Omental fat pad (tissue), 4 donors: ENCODE measurements around the gene FES. TPM values are rescaled to one million over a fixed set of nuclear protein-coding genes. Genes with fewer than 3 reads are reported as not detected.

Experiments used
- ATAC-seq: fragments of 150-250 bp; one replicate; pipeline ENCODE4 v1.9.1; 2016; ENCODE audit warnings: mild to moderate bottlenecking, moderate library complexity; ENCODE audit not compliant: low FRiP score
- DNase-seq: peaks from one replicate; pipeline ENCODE4 v3.0.0-alpha.2; 2019; ENCODE audit warnings: low spot score
- total RNA-seq, 4 donors: library from RNA; depleted of rRNA; stranded (reverse); fragments of >200 nt; gene quantifications; one replicate each; pipeline ENCODE4 v1.1.0, GENCODE V29; 2016
- TF ChIP-seq, protein P1 (sequence below), 3 donors: fragments of 450-650 bp; IDR thresholded peaks; one replicate each; pipeline ENCODE4 v1.5.1; 2016 to 2017; ENCODE audit warnings: antibody characterized with exemption in 3 of 3, mild to moderate bottlenecking in 3 of 3, moderate library complexity in 2 of 3

FES gene
- 100 to 1,000 TPM in 1 of 4 donors, 10 to 100 TPM in 3; 57.0 to 146 (median 77.2) TPM for total RNA-seq

DNA sequence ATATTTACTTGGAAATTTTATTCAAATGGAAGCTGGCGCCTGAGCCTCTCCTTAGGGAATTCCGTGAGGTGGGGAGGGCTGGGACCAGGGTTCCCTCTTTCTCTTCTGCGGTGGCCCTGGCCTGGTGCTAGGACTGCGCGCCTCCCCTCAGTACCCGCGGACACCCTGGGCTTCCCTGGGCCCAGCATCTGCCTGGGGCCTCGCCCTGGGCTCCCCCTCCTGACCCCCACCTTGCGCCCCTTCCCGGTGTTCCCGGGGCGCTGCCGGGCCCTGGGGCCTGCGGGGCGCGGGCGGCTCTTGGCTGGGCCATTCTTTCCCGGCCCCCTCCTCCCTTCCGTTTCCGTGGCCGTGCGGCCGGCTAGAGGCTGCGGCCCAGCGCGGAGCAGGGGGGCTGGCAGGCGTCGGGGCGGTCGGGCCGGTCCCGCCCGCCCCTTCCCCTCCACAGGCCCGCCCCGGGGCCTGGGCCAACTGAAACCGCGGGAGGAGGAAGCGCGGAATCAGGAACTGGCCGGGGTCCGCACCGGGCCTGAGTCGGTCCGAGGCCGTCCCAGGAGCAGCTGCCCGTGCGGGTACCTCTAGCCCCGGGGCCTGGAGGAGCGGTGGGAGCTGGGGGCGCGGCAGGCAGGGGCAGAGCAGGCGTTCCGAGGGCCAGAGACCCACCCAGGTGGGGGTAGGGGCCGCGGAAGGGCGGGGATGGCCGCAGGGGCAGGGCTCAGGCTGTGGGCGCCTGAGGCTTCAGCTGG, at the start of gene FES:
FES (plus strand) TSS at position 529 of the 743 bp plus-strand sequence. CDS start 542 bp downstream, outside the sequence.
- peak; percentile 71 for ATAC-seq
- no peak for DNase-seq
- TF ChIP-seq, protein P1, sequence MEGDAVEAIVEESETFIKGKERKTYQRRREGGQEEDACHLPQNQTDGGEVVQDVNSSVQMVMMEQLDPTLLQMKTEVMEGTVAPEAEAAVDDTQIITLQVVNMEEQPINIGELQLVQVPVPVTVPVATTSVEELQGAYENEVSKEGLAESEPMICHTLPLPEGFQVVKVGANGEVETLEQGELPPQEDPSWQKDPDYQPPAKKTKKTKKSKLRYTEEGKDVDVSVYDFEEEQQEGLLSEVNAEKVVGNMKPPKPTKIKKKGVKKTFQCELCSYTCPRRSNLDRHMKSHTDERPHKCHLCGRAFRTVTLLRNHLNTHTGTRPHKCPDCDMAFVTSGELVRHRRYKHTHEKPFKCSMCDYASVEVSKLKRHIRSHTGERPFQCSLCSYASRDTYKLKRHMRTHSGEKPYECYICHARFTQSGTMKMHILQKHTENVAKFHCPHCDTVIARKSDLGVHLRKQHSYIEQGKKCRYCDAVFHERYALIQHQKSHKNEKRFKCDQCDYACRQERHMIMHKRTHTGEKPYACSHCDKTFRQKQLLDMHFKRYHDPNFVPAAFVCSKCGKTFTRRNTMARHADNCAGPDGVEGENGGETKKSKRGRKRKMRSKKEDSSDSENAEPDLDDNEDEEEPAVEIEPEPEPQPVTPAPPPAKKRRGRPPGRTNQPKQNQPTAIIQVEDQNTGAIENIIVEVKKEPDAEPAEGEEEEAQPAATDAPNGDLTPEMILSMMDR (IDR thresholded peaks at IDR 0.05): no peak

DNA sequence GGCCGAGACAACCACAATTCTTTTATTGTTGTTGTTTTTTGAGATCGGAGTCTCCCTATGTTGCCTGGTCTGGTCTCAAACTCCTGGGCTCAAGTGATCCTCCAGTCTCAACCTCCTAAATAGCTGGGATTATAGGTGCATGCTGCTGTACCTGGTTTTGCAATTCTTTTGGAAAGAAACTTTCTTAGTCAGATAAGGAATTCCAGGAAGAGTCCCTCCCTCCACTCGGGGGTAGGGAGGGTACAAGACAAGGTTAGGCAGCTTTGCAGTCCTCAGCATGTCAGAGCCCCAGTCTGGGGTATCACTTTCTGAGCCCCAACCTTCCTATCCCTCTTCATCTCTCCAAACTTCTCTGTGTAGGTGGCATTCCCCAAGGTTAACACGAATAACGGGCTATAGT, 49.7 kb upstream of the FES start:
- TF ChIP-seq, protein P1 (IDR thresholded peaks at IDR 0.05): no peak
- DNase-seq (no peak), ATAC-seq (no peak)

DNA sequence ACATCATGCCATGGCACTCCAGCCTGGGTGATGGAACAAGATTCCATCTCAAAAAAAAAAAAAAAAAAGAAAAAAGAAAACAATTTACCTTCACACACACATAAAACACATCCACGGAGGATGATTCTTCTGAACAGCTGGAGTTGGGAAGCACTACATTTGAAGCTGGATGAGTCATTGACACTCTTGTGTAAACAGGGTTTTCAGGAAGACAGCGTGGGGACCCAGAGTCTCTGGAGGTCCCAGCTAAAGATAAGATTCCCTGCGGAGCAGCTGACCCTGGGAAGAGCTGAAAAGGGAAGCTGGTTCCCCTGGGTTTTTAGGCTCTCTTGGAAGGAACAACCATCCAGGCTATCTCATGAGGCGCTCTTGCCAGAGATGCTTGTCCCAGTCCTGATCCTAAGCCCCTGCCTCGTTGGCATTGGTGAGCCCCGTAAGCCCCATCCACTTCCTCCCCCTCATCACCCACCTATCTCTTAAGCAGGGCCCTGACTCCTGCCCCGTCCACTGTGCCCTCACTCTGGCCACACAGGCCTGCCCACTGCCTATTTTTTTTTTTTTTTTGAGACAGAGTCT, 47.9 kb upstream of the FES start:
- TF ChIP-seq, protein P1 (IDR thresholded peaks at IDR 0.05): no peak
- ATAC-seq: peak; percentile 52
- no peak for DNase-seq

DNA sequence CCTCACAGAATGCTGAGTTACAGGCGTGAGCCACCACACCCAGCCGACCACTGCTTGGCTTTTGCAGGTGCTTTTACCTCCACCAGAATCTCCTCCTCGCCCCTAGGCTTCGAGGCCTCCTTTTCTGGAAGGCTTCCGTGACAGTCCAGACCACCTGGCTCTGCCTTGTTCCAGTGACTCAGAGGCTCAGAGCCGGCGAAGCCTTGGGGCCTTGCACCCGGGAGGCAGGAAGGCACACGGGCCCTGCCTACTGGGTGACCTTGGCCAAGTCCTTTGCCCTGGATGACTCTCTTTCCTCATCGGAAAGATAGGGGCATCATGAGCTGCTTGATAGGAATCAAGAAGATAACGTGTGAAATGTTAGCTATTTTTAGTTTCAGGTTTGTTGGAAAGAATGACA, 47.2 kb upstream of the FES start:
- DNase-seq (no peak), ATAC-seq (no peak)
- TF ChIP-seq, protein P1 (IDR thresholded peaks at IDR 0.05): no peak

DNA sequence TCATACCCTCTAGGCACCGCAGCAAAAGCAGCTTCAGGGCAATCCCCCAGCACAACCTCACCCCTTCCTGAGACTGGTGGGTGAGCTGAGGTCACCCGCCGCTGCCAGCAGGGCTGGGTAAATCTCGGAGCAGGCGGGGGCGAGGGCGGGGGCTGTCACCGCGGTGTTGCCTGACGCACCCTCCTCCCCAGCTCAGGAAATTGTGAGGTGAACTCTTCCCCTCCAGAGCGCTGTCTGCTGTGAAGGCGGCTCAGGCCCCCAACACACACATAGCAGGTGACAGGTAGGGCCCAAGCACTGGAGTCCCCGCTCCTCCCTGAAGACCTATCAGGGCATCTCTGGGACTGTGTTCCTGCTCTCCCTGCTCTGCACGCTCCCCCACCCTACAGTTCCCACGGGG, 46.2 kb upstream of the FES start:
- DNase-seq (no peak), ATAC-seq (peak; percentile 13)
- TF ChIP-seq, protein P1 (IDR thresholded peaks at IDR 0.05): no peak

DNA sequence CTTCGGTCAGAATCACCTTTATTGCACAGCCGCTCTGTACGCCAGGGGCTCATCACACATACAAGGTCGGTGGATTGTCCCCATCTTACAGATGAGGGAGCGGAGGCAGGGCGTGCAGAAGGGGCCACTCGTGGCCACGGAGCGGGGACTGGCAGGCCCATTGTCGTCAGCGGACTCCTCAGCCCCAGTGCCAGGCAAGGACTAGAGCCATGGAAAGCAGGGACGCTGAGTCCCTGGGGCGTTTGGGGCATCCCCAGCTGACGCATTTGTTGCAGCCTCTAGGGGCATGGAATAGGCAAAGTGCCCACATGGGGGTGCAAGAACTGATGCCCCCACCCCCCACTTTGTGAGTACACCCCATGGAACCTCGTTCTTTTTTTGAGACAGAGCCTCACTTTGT, 45.8 kb upstream of the FES start:
- TF ChIP-seq, protein P1 (IDR thresholded peaks at IDR 0.05): no peak
- DNase-seq (no peak), ATAC-seq (no peak)
